SK-N-SH (cell line): ENCODE results near the gene BEST1. TPM values are rescaled to one million over a fixed set of nuclear protein-coding genes. Genes with fewer than 3 reads are reported as not detected.

Experiments used
- CTCF ChIA-PET: fragments of 300-600, 350-600 bp; formaldehyde crosslinking; extraction: SDS; loops from one replicate; lab custom pipeline; 2021; lab: Yijun Ruan, JAX
- POLR2A ChIA-PET: fragments of 350-600 bp; sonication (Branson Sonifier 250); formaldehyde crosslinking; extraction: SDS; loops from one replicate; lab custom pipeline; 2020; ENCODE audit warnings: antibody characterized with exemption, inconsistent platforms; lab: Yijun Ruan, JAX
- DNase-seq: peaks from one replicate; pipeline ENCODE4 v3.0.0; 2012
- H2AFZ ChIP-seq: fragments of 200-600 bp; sonication (generic); 2 replicates; pipeline ENCODE4 v1.8.1; 2016; ENCODE audit warnings: antibody characterized with exemption, mild to moderate bottlenecking, low read depth
- H3F3A ChIP-seq: fragments of 200-600 bp; sonication (generic); replicated peaks from 2 replicates; pipeline ENCODE3; 2016; ENCODE audit warnings: antibody characterized with exemption, mild to moderate bottlenecking; ENCODE audit not compliant: insufficient read depth
- H3K27ac ChIP-seq, 2 experiments: fragments of 200-500 bp in 1 of 2; fragments of 200-600 bp in 1 of 2; sonication (Bioruptor generic) in 1 of 2; sonication (generic), shearing (Covaris generic) in 1 of 2; 2 replicates each; pipeline versions ENCODE4 v1.5.1 to v1.6.1; 2014 to 2016; ENCODE audit warnings: low read depth in 2 of 2, inconsistent platforms in 1 of 2, low read length in 1 of 2, mild to moderate bottlenecking in 1 of 2, mixed read lengths in 1 of 2
- H3K27me3 ChIP-seq: fragments of 200-600 bp; sonication (generic), shearing (Covaris generic); 2 replicates; pipeline ENCODE4 v1.6.1; 2016; ENCODE audit warnings: mixed run types; ENCODE audit not compliant: insufficient read depth
- H3K36me3 ChIP-seq, 2 experiments: fragments of 200-500 bp in 1 of 2; fragments of 200-600 bp in 1 of 2; sonication (Bioruptor generic) in 1 of 2; sonication (generic) in 1 of 2; replicated peaks in 1 of 2; 2 replicates each; pipeline versions ENCODE3 to v1.5.1; 2014 to 2016; ENCODE audit warnings: low read length in 1 of 2, mild to moderate bottlenecking in 1 of 2; ENCODE audit not compliant: insufficient read depth in 2 of 2, control insufficient read depth in 1 of 2
- H3K4me1 ChIP-seq, 2 experiments: fragments of 200-500 bp in 1 of 2; fragments of 200-600 bp in 1 of 2; sonication (Bioruptor generic) in 1 of 2; sonication (generic), shearing (Covaris generic) in 1 of 2; 2 replicates each; pipeline versions ENCODE4 v1.5.1 to v1.6.1; 2014 to 2016; ENCODE audit warnings: low read depth in 1 of 2, low read length in 1 of 2, mixed run types in 1 of 2; ENCODE audit not compliant: insufficient read depth in 2 of 2, control insufficient read depth in 1 of 2
- H3K4me2 ChIP-seq: fragments of 200-600 bp; sonication (generic), shearing (Covaris generic); 2 replicates; pipeline ENCODE4 v1.6.1; 2017; ENCODE audit warnings: mixed run types
- H3K4me3 ChIP-seq, 2 experiments: fragments of 200-500 bp in 1 of 2; fragments of 200-600 bp in 1 of 2; sonication (Bioruptor generic) in 1 of 2; sonication (generic), shearing (Covaris generic) in 1 of 2; 2 replicates each; pipeline versions ENCODE4 v1.5.1 to v1.8.1; 2014 to 2016; ENCODE audit warnings: low read depth in 2 of 2, inconsistent platforms in 1 of 2, low read length in 1 of 2, mild to moderate bottlenecking in 1 of 2, mixed read lengths in 1 of 2, moderate library complexity in 1 of 2
- H3K79me2 ChIP-seq: fragments of 200-600 bp; sonication (generic); 2 replicates; pipeline ENCODE4 v1.8.1; 2017; ENCODE audit warnings: mild to moderate bottlenecking; ENCODE audit not compliant: insufficient read depth
- H3K9ac ChIP-seq: fragments of 200-600 bp; sonication (generic); 2 replicates; pipeline ENCODE4 v1.6.1; 2017; ENCODE audit warnings: mixed run types
- H3K9me2 ChIP-seq: fragments of 200-600 bp; sonication (generic); 2 replicates; pipeline ENCODE4 v1.6.1; 2017; ENCODE audit warnings: mixed run types
- H3K9me3 ChIP-seq: fragments of 200-600 bp; sonication (generic); 2 replicates; pipeline ENCODE4 v1.6.1; 2017; ENCODE audit warnings: mixed run types, mild to moderate bottlenecking, moderate library complexity
- H4K20me1 ChIP-seq: fragments of 200-600 bp; sonication (generic); 2 replicates; pipeline ENCODE4 v1.6.1; 2017; ENCODE audit warnings: mild to moderate bottlenecking, mixed run types; ENCODE audit not compliant: insufficient read depth
- ELF1 ChIP-seq: IDR thresholded peaks from 2 replicates; pipeline ENCODE4 v1.4.0; 2012
- EP300 ChIP-seq, 2 experiments: IDR thresholded peaks; 2 replicates each; pipeline versions ENCODE4 v1.4.0 to v1.6.1; 2012; ENCODE audit warnings: borderline replicate concordance in 1 of 2, low read depth in 1 of 2, low read length in 1 of 2
- FOSL2 ChIP-seq: IDR thresholded peaks from 2 replicates; pipeline ENCODE4 v1.4.0; 2012; ENCODE audit warnings: low read depth, mild to moderate bottlenecking, moderate library complexity, borderline replicate concordance
- FOXJ3 ChIP-seq: sonication (generic); formaldehyde crosslinking; IDR thresholded peaks from 2 replicates; pipeline ENCODE4 v1.5.1; 2020; ENCODE audit warnings: mild to moderate bottlenecking, missing genetic modification reagents
- GABPA ChIP-seq: IDR thresholded peaks from 2 replicates; pipeline ENCODE4 v1.4.0; 2012; ENCODE audit warnings: low read depth, mild to moderate bottlenecking
- GATA2 ChIP-seq: sonication (generic); formaldehyde crosslinking; IDR thresholded peaks from 2 replicates; pipeline ENCODE4 v1.5.0; 2020; ENCODE audit warnings: mild to moderate bottlenecking, missing genetic modification reagents
- NFIC ChIP-seq: IDR thresholded peaks from 2 replicates; pipeline ENCODE4 v1.4.0; 2012; ENCODE audit warnings: borderline replicate concordance
- NRF1 ChIP-seq: IDR thresholded peaks from 2 replicates; pipeline ENCODE4 v1.6.1; 2012; ENCODE audit warnings: low read depth, mild to moderate bottlenecking, low read length
- RCOR1 ChIP-seq: fragments of 150-350 bp; IDR thresholded peaks from 2 replicates; pipeline ENCODE4 v1.6.1; 2017; ENCODE audit warnings: antibody characterized with exemption, low read length
- RFX5 ChIP-seq: IDR thresholded peaks from 2 replicates; pipeline ENCODE4 v1.6.1; 2012; ENCODE audit warnings: mild to moderate bottlenecking, improper control_type of control experiment, low read length
- SMC3 ChIP-seq: IDR thresholded peaks from 2 replicates; pipeline ENCODE4 v1.6.1; 2012; ENCODE audit warnings: low read depth, low read length, improper control_type of control experiment
- TEAD4 ChIP-seq: IDR thresholded peaks from 2 replicates; pipeline ENCODE4 v1.4.0; 2012; ENCODE audit warnings: mild to moderate bottlenecking, borderline replicate concordance; ENCODE audit not compliant: insufficient read depth
- YY1 ChIP-seq: IDR thresholded peaks from 2 replicates; pipeline ENCODE4 v1.4.0; 2012; ENCODE audit warnings: low read depth, mild to moderate bottlenecking
- whole genome bisulfite sequencing: methylation state at CpG from one replicate; pipeline ENCODE4 v1.1.6; 2017; ENCODE audit warnings: low lambda C conversion rate; 5-methylcytosine and 5-hydroxymethylcytosine counted together
- polyA plus RNA-seq, 3 experiments: library from polyadenylated mRNA; depleted of rRNA; stranded (reverse); fragments of >200 nt; gene quantifications; 2 replicates each; pipeline ENCODE4 v1.2.3, GENCODE V29; 2012
- TF ChIP-seq, protein P1 (sequence below): fragments of 150-350 bp; IDR thresholded peaks from 2 replicates; pipeline ENCODE4 v1.6.1; 2016; ENCODE audit warnings: mild to moderate bottlenecking, low read depth, low read length
- TF ChIP-seq, protein P2 (sequence below): fragments of 150-350 bp; IDR thresholded peaks from 2 replicates; pipeline ENCODE4 v1.6.1; 2017; ENCODE audit warnings: antibody characterized with exemption, low read length, low read depth, borderline replicate concordance
- TF ChIP-seq, protein P3 (sequence below): IDR thresholded peaks from 2 replicates; pipeline ENCODE4; 2012
- TF ChIP-seq, protein P4 (sequence below): IDR thresholded peaks from 2 replicates; pipeline ENCODE4 v1.4.0; 2012; ENCODE audit warnings: low read depth, borderline replicate concordance

The BEST1 gene
- polyA plus RNA-seq, 1 of the 3 experiments (the other 2 are of a cell fraction): 0.30 TPM

DNA sequence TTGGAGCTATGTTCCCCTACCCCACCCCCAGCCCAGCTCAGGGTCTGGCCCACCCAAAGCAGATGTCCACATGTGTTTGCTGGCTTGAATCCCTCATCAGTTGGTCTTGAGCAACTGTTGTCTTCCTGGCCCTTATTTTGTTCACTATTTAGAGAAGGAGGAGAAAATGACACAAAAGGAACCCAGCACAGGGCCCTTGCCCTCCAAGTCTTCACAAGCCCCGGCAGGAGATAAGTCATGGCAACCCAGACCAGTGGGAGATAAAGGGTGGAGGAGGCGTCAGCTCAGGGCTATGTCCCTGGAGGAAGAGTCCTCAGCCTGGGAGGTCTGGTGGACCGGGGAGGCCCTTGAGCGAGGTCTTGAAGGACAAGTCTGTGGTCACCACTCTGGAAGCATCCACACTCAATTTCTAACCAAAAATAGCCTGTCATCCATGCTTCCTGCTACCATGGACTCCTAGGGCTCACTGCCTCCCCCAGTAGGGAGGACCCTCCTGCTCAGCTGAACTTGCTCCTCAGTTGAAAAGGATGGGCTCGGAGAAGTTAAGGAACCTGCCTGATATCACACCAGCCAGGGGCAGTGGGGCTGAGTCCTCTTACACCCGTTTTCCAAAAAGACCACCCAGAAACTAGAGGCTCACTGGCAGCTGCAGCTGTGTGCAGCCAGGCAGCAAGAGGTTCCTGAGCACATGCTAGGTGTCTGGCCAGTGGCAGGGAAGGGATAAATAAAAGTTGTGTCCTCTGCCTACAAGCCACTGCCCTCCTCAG is 31.0 kb upstream of the BEST1 start:
- Histone ChIP-seq H3K4me2 (no peak overlapping the region), H3K9me2 (no peaks in the 10 kb centered on the region), H2AFZ (no peak overlapping the region)

More for the DNA sequence above, 31.0 kb upstream of the BEST1 start:
- TF ChIP-seq, protein P1, sequence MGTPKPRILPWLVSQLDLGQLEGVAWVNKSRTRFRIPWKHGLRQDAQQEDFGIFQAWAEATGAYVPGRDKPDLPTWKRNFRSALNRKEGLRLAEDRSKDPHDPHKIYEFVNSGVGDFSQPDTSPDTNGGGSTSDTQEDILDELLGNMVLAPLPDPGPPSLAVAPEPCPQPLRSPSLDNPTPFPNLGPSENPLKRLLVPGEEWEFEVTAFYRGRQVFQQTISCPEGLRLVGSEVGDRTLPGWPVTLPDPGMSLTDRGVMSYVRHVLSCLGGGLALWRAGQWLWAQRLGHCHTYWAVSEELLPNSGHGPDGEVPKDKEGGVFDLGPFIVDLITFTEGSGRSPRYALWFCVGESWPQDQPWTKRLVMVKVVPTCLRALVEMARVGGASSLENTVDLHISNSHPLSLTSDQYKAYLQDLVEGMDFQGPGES: no peak
- TF ChIP-seq, protein P2, sequence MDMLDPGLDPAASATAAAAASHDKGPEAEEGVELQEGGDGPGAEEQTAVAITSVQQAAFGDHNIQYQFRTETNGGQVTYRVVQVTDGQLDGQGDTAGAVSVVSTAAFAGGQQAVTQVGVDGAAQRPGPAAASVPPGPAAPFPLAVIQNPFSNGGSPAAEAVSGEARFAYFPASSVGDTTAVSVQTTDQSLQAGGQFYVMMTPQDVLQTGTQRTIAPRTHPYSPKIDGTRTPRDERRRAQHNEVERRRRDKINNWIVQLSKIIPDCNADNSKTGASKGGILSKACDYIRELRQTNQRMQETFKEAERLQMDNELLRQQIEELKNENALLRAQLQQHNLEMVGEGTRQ: no peak
- TF ChIP-seq NRF1: no peak
- no peak for TF ChIP-seq FOSL2
- no peak for TF ChIP-seq ELF1
- TF ChIP-seq RFX5: no peak
- TF ChIP-seq GATA2 (CRISPR knock-in tag): no peak
- no peak for TF ChIP-seq EP300 (IDR thresholded peaks at IDR 0.05; ENCODE audit: borderline replicate concordance in 1 of 2, low read depth in 1 of 2, low read length in 1 of 2)
- TF ChIP-seq, protein P3, sequence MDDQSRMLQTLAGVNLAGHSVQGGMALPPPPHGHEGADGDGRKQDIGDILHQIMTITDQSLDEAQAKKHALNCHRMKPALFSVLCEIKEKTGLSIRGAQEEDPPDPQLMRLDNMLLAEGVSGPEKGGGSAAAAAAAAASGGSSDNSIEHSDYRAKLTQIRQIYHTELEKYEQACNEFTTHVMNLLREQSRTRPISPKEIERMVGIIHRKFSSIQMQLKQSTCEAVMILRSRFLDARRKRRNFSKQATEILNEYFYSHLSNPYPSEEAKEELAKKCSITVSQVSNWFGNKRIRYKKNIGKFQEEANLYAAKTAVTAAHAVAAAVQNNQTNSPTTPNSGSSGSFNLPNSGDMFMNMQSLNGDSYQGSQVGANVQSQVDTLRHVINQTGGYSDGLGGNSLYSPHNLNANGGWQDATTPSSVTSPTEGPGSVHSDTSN: no peak
- no peak for TF ChIP-seq YY1
- no peak for TF ChIP-seq FOXJ3 (CRISPR knock-in tag)
- no peak for TF ChIP-seq TEAD4
- TF ChIP-seq SMC3: no peak
- no peak for TF ChIP-seq RCOR1
- no peak for TF ChIP-seq NFIC
- TF ChIP-seq, protein P4, sequence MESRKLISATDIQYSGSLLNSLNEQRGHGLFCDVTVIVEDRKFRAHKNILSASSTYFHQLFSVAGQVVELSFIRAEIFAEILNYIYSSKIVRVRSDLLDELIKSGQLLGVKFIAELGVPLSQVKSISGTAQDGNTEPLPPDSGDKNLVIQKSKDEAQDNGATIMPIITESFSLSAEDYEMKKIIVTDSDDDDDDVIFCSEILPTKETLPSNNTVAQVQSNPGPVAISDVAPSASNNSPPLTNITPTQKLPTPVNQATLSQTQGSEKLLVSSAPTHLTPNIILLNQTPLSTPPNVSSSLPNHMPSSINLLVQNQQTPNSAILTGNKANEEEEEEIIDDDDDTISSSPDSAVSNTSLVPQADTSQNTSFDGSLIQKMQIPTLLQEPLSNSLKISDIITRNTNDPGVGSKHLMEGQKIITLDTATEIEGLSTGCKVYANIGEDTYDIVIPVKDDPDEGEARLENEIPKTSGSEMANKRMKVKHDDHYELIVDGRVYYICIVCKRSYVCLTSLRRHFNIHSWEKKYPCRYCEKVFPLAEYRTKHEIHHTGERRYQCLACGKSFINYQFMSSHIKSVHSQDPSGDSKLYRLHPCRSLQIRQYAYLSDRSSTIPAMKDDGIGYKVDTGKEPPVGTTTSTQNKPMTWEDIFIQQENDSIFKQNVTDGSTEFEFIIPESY: no peak
- no peak for TF ChIP-seq GABPA
- Histone ChIP-seq H3K27ac (no peak overlapping the region), H3K27me3 (no peaks in the 10 kb centered on the region), H3K9me3 (no peaks in the 10 kb centered on the region), H4K20me1 (no peaks in the 10 kb centered on the region), H3K4me1 (peaks cover 20 to 46% of the 10 kb centered on the region in 2 experiments), H3K79me2 (no peaks in the 10 kb centered on the region), H3K9ac (no peak overlapping the region), H3F3A (no peaks in the 10 kb centered on the region), H3K4me3 (no peak overlapping the region), H3K36me3 (no peaks in the 10 kb centered on the region)
- ChIA-PET POLR2A (no interaction called here), CTCF (interaction anchor here (0.6 to 8.9 kb wide), 7 partner anchors 16 to 404 kb away, joined by 3 to 106 read pairs (median 4); no protein-coding TSS in a partner anchor)
- no peak for DNase-seq
- WGBS: 93% methylated on average over 6 of the region's 6 CpGs
